NCI-H1930 (cell line): ENCODE data around the gene RAB1B.
A peak's percentile ranks its signal among the peaks of the same experiment; 100 is the strongest.

Experiments used
- DNase-seq, 2 experiments: peaks; one replicate each; lab custom pipeline; 2025; lab: John Stamatoyannopoulos, UW

The RAB1B gene

GRCh38 chr11:66284526-66285078, 16.2 kb downstream of the RAB1B start:
- DNase-seq: no peak

- DNase-seq: no peak
Observed at GRCh38 chr11:66285250-66285947, 17.0 kb downstream of the RAB1B start.

GRCh38 chr11:66286699-66287098, 18.3 kb downstream of the RAB1B start:
- DNase-seq: no peak

- DNase-seq: no peak
Observed at GRCh38 chr11:66287211-66287888, 18.9 kb downstream of the RAB1B start.

GRCh38 chr11:66287889-66288670, 19.6 kb downstream of the RAB1B start:
- no peak for DNase-seq

- DNase-seq: peak; percentile 97 to 99
Observed at GRCh38 chr11:66288671-66289547, 20.5 kb downstream of the RAB1B start, which contains the start of gene YIF1A. TSS of gene YIF1A (minus strand) at chr11:66289143. CDS start at chr11:66288985, 158 bp downstream.

- DNase-seq: no peak
Observed at GRCh38 chr11:66289548-66290329, 21.3 kb downstream of the RAB1B start.

- DNase-seq: no peak
Observed at GRCh38 chr11:66290330-66290621, 21.8 kb downstream of the RAB1B start.

GRCh38 chr11:66291303-66291705, 22.9 kb downstream of the RAB1B start:
- DNase-seq: no peak

- DNase-seq: peak in 1 of 2 experiments; percentile 58
Observed at GRCh38 chr11:66291706-66292542, 23.5 kb downstream of the RAB1B start, which contains the start of gene TMEM151A. TSS of gene TMEM151A (plus strand) at chr11:66291894. CDS start at chr11:66292014, 120 bp downstream.

GRCh38 chr11:66292543-66293332, 24.3 kb downstream of the RAB1B start:
- no peak for DNase-seq

GRCh38 chr11:66293352-66293751, 24.9 kb downstream of the RAB1B start:
- DNase-seq: no peak

GRCh38 chr11:66293777-66294625, 25.6 kb downstream of the RAB1B start:
- no peak for DNase-seq

- DNase-seq: no peak
Observed at GRCh38 chr11:66294626-66295620, 26.5 kb downstream of the RAB1B start.

GRCh38 chr11:66297610-66298009, 29.2 kb downstream of the RAB1B start:
- DNase-seq: no peak

GRCh38 chr11:66299186-66299585, 30.7 kb downstream of the RAB1B start:
- DNase-seq: no peak

- DNase-seq: no peak
Observed at GRCh38 chr11:66302656-66303055, 34.2 kb downstream of the RAB1B start.
